Liver (tissue), 9 donors: ENCODE results near the gene RSBN1L. TPM values are rescaled to one million over a fixed set of nuclear protein-coding genes. Genes with fewer than 3 reads are reported as not detected.

Source experiments
- DNase-seq: peaks from one replicate; pipeline ENCODE4 v3.0.0-alpha.2; 2017; ENCODE audit warnings: low spot score
- H3K27ac ChIP-seq, 2 donors: one replicate each; pipeline ENCODE4 v1.7.0; 2013; ENCODE audit warnings: inconsistent platforms in 2 of 2, low read length in 2 of 2, control low read depth in 1 of 2, low read depth in 1 of 2, mild to moderate bottlenecking in 1 of 2
- H3K27me3 ChIP-seq, 4 donors: one replicate each; pipeline versions ENCODE4 v1.6.1 to v1.7.0; 2013; ENCODE audit warnings: low read length in 3 of 4, inconsistent platforms in 1 of 4, mild to moderate bottlenecking in 1 of 4, moderate library complexity in 1 of 4; ENCODE audit not compliant: control insufficient read depth in 4 of 4, insufficient read depth in 4 of 4
- H3K36me3 ChIP-seq, 4 donors: one replicate each; pipeline versions ENCODE4 v1.6.1 to v1.7.0; 2013; ENCODE audit warnings: low read length in 3 of 4, mild to moderate bottlenecking in 3 of 4, low read depth in 1 of 4, moderate library complexity in 1 of 4; ENCODE audit not compliant: control insufficient read depth in 4 of 4, insufficient read depth in 3 of 4
- H3K4me1 ChIP-seq, 4 donors: one replicate each; pipeline versions ENCODE4 v1.6.1 to v1.7.0; 2013; ENCODE audit warnings: low read length in 3 of 4, mild to moderate bottlenecking in 3 of 4, moderate library complexity in 1 of 4; ENCODE audit not compliant: control insufficient read depth in 4 of 4, insufficient read depth in 4 of 4
- H3K4me3 ChIP-seq, 3 donors: one replicate each; pipeline versions ENCODE4 v1.6.1 to v1.7.0; 2013; ENCODE audit warnings: low read length in 3 of 3, control low read depth in 1 of 3, low read depth in 1 of 3, mild to moderate bottlenecking in 1 of 3
- H3K9ac ChIP-seq, 2 donors: one replicate each; pipeline ENCODE4 v1.7.0; 2013; ENCODE audit warnings: low read length in 2 of 2, mild to moderate bottlenecking in 2 of 2, moderate library complexity in 2 of 2, control low read depth in 1 of 2, low read depth in 1 of 2
- H3K9me3 ChIP-seq, 4 donors: one replicate each; pipeline versions ENCODE4 v1.6.1 to v1.7.0; 2013; ENCODE audit warnings: low read length in 3 of 4; ENCODE audit not compliant: control insufficient read depth in 4 of 4
- EGR1 ChIP-seq, 2 donors: IDR thresholded peaks; 2 replicates each; pipeline ENCODE4 v1.6.1; 2016 to 2018; ENCODE audit warnings: antibody characterized with exemption in 2 of 2, low read depth in 2 of 2
- FOXA1 ChIP-seq: IDR thresholded peaks from 2 replicates; pipeline ENCODE4 v1.6.1; 2016; ENCODE audit warnings: antibody characterized with exemption
- FOXA2 ChIP-seq: IDR thresholded peaks from 2 replicates; pipeline ENCODE4 v1.6.1; 2016; ENCODE audit warnings: antibody characterized with exemption
- GABPA ChIP-seq, 2 donors: IDR thresholded peaks in 1 of 2; conservative IDR thresholded peaks in 1 of 2; 2 replicates each; pipeline ENCODE4 v1.6.1; 2016; ENCODE audit warnings: antibody characterized with exemption in 2 of 2, mild to moderate bottlenecking in 1 of 2, moderate library complexity in 1 of 2
- HNF4A ChIP-seq, 2 donors: conservative IDR thresholded peaks; 2 replicates each; pipeline ENCODE4 v1.6.1; 2016; ENCODE audit warnings: antibody characterized with exemption in 2 of 2, mild to moderate bottlenecking in 2 of 2
- HNF4G ChIP-seq: IDR thresholded peaks from 2 replicates; pipeline ENCODE4 v1.6.1; 2016; ENCODE audit warnings: antibody characterized with exemption
- JUND ChIP-seq, 2 donors: IDR thresholded peaks; 2 replicates each; pipeline ENCODE4 v1.6.1; 2016; ENCODE audit warnings: antibody characterized with exemption in 2 of 2
- NR2F2 ChIP-seq: IDR thresholded peaks from 2 replicates; pipeline ENCODE4 v1.6.1; 2016; ENCODE audit warnings: antibody characterized with exemption
- RAD21 ChIP-seq, 2 donors: IDR thresholded peaks; 2 replicates each; pipeline ENCODE4 v1.6.1; 2016; ENCODE audit warnings: antibody characterized with exemption in 2 of 2, mild to moderate bottlenecking in 2 of 2
- RXRA ChIP-seq, 2 donors: IDR thresholded peaks; 2 replicates each; pipeline ENCODE4 v1.6.1; 2017 to 2018; ENCODE audit warnings: antibody characterized with exemption in 2 of 2, mild to moderate bottlenecking in 1 of 2
- SP1 ChIP-seq: IDR thresholded peaks from 2 replicates; pipeline ENCODE4 v1.6.1; 2018; ENCODE audit warnings: antibody characterized with exemption, mild to moderate bottlenecking
- TAF1 ChIP-seq: conservative IDR thresholded peaks from 2 replicates; pipeline ENCODE4 v1.6.1; 2016; ENCODE audit warnings: antibody characterized with exemption, mild to moderate bottlenecking
- YY1 ChIP-seq: IDR thresholded peaks from 2 replicates; pipeline ENCODE4 v1.6.1; 2016; ENCODE audit warnings: antibody characterized with exemption, mild to moderate bottlenecking
- ZBTB33 ChIP-seq: IDR thresholded peaks from 2 replicates; pipeline ENCODE4 v1.6.1; 2016; ENCODE audit warnings: antibody characterized with exemption
- WGBS: extraction: QIAGEN DNeasy Blood & Tissue Kit; methylation state at CpG from one replicate; pipeline ENCODE4 v1.1.7; 2013; 5-methylcytosine and 5-hydroxymethylcytosine counted together
- polyA plus RNA-seq, 2 donors: library from polyadenylated mRNA; stranded (reverse) in 1 of 2; unstranded in 1 of 2; fragments of 200-250 nt in 1 of 2; fragments of >200 nt in 1 of 2; fragmentation: Nextera tagmentation in 1 of 2; extraction: Ambion mirVana in 1 of 2; gene quantifications; one replicate each; pipeline versions ENCODE4 v1.2.1 to v1.2.3, GENCODE V29; 2013 to 2015
- total RNA-seq, 2 donors: library from RNA; depleted of rRNA; stranded (reverse); fragments of >200 nt; gene quantifications; one replicate each; pipeline ENCODE4 v1.2.3, GENCODE V29; 2014
- TF ChIP-seq, protein P1 (sequence below): IDR thresholded peaks from 2 replicates; pipeline ENCODE4 v1.6.1; 2016; ENCODE audit warnings: antibody characterized with exemption
- TF ChIP-seq, protein P2 (sequence below): IDR thresholded peaks from 2 replicates; pipeline ENCODE4 v1.6.1; 2016; ENCODE audit warnings: antibody characterized with exemption
- TF ChIP-seq, protein P3 (sequence below): IDR thresholded peaks from 2 replicates; pipeline ENCODE4 v1.6.1; 2016; ENCODE audit warnings: antibody characterized with exemption, mild to moderate bottlenecking
- TF ChIP-seq, protein P4 (sequence below): fragments of 150-350 bp; IDR thresholded peaks from 2 replicates; pipeline ENCODE4 v1.5.1; 2017; ENCODE audit warnings: improper control_type of control experiment, low read depth, low read length; ENCODE audit not compliant: missing input control
- donor health status: healthy.
- donor health status: healthy.
- donor health status: healthy.
- donor health status: healthy.
- donor health status: healthy.

Gene RSBN1L
- total and polyA plus RNA-seq, 4 donors: 3.3 to 23.4 (median 7.9) TPM

- peak overlapping the region in 1 of 2 donors; percentile 13 for H3K9ac ChIP-seq
- peaks cover 0 to 11% (median 3%) of the 10 kb centered on the region in 4 donors for H3K4me1 ChIP-seq
- WGBS: 61% methylated on average over 8 of the region's 8 CpGs
- no peak overlapping the region for H3K4me3 ChIP-seq
- no peak for DNase-seq
- no peak overlapping the region for H3K27ac ChIP-seq
- TF ChIP-seq FOXA1: no peak
- no peak for TF ChIP-seq ZBTB33
- no peak for TF ChIP-seq TAF1
- TF ChIP-seq JUND (IDR thresholded peaks at IDR 0.05): no peak
- TF ChIP-seq YY1: no peak
- no peak for TF ChIP-seq HNF4A (conservative IDR thresholded peaks at IDR 0.05)
- no peak for TF ChIP-seq RXRA (IDR thresholded peaks at IDR 0.05)
- no peak for TF ChIP-seq RAD21 (IDR thresholded peaks at IDR 0.05)
- no peak for TF ChIP-seq FOXA2
- TF ChIP-seq, protein P1, sequence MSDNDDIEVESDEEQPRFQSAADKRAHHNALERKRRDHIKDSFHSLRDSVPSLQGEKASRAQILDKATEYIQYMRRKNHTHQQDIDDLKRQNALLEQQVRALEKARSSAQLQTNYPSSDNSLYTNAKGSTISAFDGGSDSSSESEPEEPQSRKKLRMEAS: no peak
- no peak for TF ChIP-seq SP1
- TF ChIP-seq NR2F2: no peak
- TF ChIP-seq, protein P2, sequence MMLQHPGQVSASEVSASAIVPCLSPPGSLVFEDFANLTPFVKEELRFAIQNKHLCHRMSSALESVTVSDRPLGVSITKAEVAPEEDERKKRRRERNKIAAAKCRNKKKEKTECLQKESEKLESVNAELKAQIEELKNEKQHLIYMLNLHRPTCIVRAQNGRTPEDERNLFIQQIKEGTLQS: no peak
- TF ChIP-seq, protein P3, sequence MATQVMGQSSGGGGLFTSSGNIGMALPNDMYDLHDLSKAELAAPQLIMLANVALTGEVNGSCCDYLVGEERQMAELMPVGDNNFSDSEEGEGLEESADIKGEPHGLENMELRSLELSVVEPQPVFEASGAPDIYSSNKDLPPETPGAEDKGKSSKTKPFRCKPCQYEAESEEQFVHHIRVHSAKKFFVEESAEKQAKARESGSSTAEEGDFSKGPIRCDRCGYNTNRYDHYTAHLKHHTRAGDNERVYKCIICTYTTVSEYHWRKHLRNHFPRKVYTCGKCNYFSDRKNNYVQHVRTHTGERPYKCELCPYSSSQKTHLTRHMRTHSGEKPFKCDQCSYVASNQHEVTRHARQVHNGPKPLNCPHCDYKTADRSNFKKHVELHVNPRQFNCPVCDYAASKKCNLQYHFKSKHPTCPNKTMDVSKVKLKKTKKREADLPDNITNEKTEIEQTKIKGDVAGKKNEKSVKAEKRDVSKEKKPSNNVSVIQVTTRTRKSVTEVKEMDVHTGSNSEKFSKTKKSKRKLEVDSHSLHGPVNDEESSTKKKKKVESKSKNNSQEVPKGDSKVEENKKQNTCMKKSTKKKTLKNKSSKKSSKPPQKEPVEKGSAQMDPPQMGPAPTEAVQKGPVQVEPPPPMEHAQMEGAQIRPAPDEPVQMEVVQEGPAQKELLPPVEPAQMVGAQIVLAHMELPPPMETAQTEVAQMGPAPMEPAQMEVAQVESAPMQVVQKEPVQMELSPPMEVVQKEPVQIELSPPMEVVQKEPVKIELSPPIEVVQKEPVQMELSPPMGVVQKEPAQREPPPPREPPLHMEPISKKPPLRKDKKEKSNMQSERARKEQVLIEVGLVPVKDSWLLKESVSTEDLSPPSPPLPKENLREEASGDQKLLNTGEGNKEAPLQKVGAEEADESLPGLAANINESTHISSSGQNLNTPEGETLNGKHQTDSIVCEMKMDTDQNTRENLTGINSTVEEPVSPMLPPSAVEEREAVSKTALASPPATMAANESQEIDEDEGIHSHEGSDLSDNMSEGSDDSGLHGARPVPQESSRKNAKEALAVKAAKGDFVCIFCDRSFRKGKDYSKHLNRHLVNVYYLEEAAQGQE: no peak
- TF ChIP-seq GABPA (IDR thresholded peaks at IDR 0.05 in 1 of 2, conservative IDR thresholded peaks at IDR 0.05 in 1 of 2): no peak
- TF ChIP-seq, protein P4, sequence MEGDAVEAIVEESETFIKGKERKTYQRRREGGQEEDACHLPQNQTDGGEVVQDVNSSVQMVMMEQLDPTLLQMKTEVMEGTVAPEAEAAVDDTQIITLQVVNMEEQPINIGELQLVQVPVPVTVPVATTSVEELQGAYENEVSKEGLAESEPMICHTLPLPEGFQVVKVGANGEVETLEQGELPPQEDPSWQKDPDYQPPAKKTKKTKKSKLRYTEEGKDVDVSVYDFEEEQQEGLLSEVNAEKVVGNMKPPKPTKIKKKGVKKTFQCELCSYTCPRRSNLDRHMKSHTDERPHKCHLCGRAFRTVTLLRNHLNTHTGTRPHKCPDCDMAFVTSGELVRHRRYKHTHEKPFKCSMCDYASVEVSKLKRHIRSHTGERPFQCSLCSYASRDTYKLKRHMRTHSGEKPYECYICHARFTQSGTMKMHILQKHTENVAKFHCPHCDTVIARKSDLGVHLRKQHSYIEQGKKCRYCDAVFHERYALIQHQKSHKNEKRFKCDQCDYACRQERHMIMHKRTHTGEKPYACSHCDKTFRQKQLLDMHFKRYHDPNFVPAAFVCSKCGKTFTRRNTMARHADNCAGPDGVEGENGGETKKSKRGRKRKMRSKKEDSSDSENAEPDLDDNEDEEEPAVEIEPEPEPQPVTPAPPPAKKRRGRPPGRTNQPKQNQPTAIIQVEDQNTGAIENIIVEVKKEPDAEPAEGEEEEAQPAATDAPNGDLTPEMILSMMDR: no peak
- no peak for TF ChIP-seq HNF4G
- TF ChIP-seq EGR1 (IDR thresholded peaks at IDR 0.05; ENCODE audit: low read depth in 2 of 2): no peak
- H3K27me3 ChIP-seq: no peaks in the 10 kb centered on the region
- no peaks in the 10 kb centered on the region for H3K9me3 ChIP-seq
- no peaks in the 10 kb centered on the region for H3K36me3 ChIP-seq
Observed at GRCh38 chr7:77727936-77728701, 31.9 kb downstream of the RSBN1L start.
